ENCODE measurements around the gene HTRA1. TPM values are rescaled to one million over a fixed set of nuclear protein-coding genes. Genes with fewer than 3 reads are reported as not detected.

The HTRA1 gene
- total RNA-seq, 1 donor from 2014 or later: 1,504 TPM

- no peak for DNase-seq (ENCODE audit: low spot score)
- Mint-ChIP-seq H3K27ac (ENCODE audit: unreplicated experiment) (no peak overlapping the region), H3K27me3 (ENCODE audit: low read depth) (peaks cover 6% of the 10 kb centered on the region), H3K4me3 (ENCODE audit: unreplicated experiment) (no peak overlapping the region), H3K9me3 (ENCODE audit: low read depth) (no peaks in the 10 kb centered on the region), H3K36me3 (ENCODE audit: low read depth) (no peaks in the 10 kb centered on the region), H3K4me1 (ENCODE audit: low read depth) (no peaks in the 10 kb centered on the region)
- TF ChIP-seq CTCF (IDR thresholded peaks at IDR 0.05): no peak
These were observed 94.1 kb downstream of the HTRA1 start for GRCh38 chr10:122555442-122555841.

GRCh38 chr10:122557516-122557915, 96.2 kb downstream of the HTRA1 start:
- H3K27ac Mint-ChIP-seq (ENCODE audit: unreplicated experiment): no peak overlapping the region
- peaks cover 13% of the 10 kb centered on the region for H3K4me1 Mint-ChIP-seq (ENCODE audit: low read depth)
- peaks cover 14% of the 10 kb centered on the region for H3K27me3 Mint-ChIP-seq (ENCODE audit: low read depth)
- H3K36me3 Mint-ChIP-seq (ENCODE audit: low read depth): no peaks in the 10 kb centered on the region
- H3K4me3 Mint-ChIP-seq (ENCODE audit: unreplicated experiment): no peak overlapping the region
- TF ChIP-seq CTCF (IDR thresholded peaks at IDR 0.05): no peak
- no peak for DNase-seq (ENCODE audit: low spot score)
- H3K9me3 Mint-ChIP-seq (ENCODE audit: low read depth): no peaks in the 10 kb centered on the region

GRCh38 chr10:122558452-122558851, 97.1 kb downstream of the HTRA1 start:
- Mint-ChIP-seq H3K9me3 (ENCODE audit: low read depth) (no peaks in the 10 kb centered on the region), H3K36me3 (ENCODE audit: low read depth) (no peaks in the 10 kb centered on the region), H3K4me1 (ENCODE audit: low read depth) (peaks cover 13% of the 10 kb centered on the region), H3K4me3 (ENCODE audit: unreplicated experiment) (no peak overlapping the region), H3K27ac (ENCODE audit: unreplicated experiment) (no peak overlapping the region), H3K27me3 (ENCODE audit: low read depth) (peaks cover 14% of the 10 kb centered on the region)
- no peak for TF ChIP-seq CTCF (IDR thresholded peaks at IDR 0.05)
- no peak for DNase-seq (ENCODE audit: low spot score)

- no peaks in the 10 kb centered on the region for H3K36me3 Mint-ChIP-seq (ENCODE audit: low read depth)
- peaks cover 14% of the 10 kb centered on the region for H3K27me3 Mint-ChIP-seq (ENCODE audit: low read depth)
- peaks cover 13% of the 10 kb centered on the region for H3K4me1 Mint-ChIP-seq (ENCODE audit: low read depth)
- no peak for DNase-seq (ENCODE audit: low spot score)
- no peak overlapping the region for H3K27ac Mint-ChIP-seq (ENCODE audit: unreplicated experiment)
- H3K9me3 Mint-ChIP-seq (ENCODE audit: low read depth): no peaks in the 10 kb centered on the region
- no peak overlapping the region for H3K4me3 Mint-ChIP-seq (ENCODE audit: unreplicated experiment)
- no peak for TF ChIP-seq CTCF (IDR thresholded peaks at IDR 0.05)
These were observed 97.9 kb downstream of the HTRA1 start for GRCh38 chr10:122559228-122559627.

- Mint-ChIP-seq H3K4me1 (ENCODE audit: low read depth) (peaks cover 20% of the 10 kb centered on the region), H3K9me3 (ENCODE audit: low read depth) (no peaks in the 10 kb centered on the region), H3K4me3 (ENCODE audit: unreplicated experiment) (no peak within 1 kb of the TSS), H3K27me3 (ENCODE audit: low read depth) (peaks cover 14% of the 10 kb centered on the region), H3K27ac (ENCODE audit: unreplicated experiment) (peak within 1 kb of the TSS; percentile 59), H3K36me3 (ENCODE audit: low read depth) (no peaks in the 10 kb centered on the region)
- no peak for DNase-seq (ENCODE audit: low spot score)
- TF ChIP-seq CTCF (IDR thresholded peaks at IDR 0.05): no peak
These were observed 99.0 kb downstream of the HTRA1 start, which contains the start of gene DMBT1 for GRCh38 chr10:122560279-122560804. Gene DMBT1, plus strand, starts transcription at chr10:122560754. Its CDS starts 17 bp downstream, at chr10:122560771.

All from chondrocyte (in vitro differentiated cells).